ENCODE results near the gene SEMA5A. TPM values are rescaled to one million over a fixed set of nuclear protein-coding genes. Genes with fewer than 3 reads are reported as not detected.

The SEMA5A gene
- total RNA-seq, 1 donor from 2014 or later, result 31.9 TPM

- no peak for DNase-seq (ENCODE audit: low read depth, low spot score)
- peaks cover 3% of the 10 kb centered on the region for H3K27me3 Mint-ChIP-seq (ENCODE audit: low read depth)
Observed at GRCh38 chr5:9545136-9545991, 511 bp downstream of the SEMA5A start.

GRCh38 chr5:9544502-9545135, 1.3 kb downstream of the SEMA5A start:
- TF ChIP-seq CTCF (conservative IDR thresholded peaks at IDR 0.05), result peak; percentile 93
- peak; percentile 97 for DNase-seq (ENCODE audit: low read depth, low spot score)
- H3K27ac Mint-ChIP-seq (ENCODE audit: unreplicated experiment), result peak overlapping the region; percentile 28
- H3K4me1 Mint-ChIP-seq, result peaks cover 38% of the 10 kb centered on the region
- H3K27me3 Mint-ChIP-seq (ENCODE audit: low read depth), result peaks cover 3% of the 10 kb centered on the region
- H3K4me3 Mint-ChIP-seq, result peak overlapping the region; percentile 91
- no peaks in the 10 kb centered on the region for H3K9me3 Mint-ChIP-seq
- no peaks in the 10 kb centered on the region for H3K36me3 Mint-ChIP-seq (ENCODE audit: low read depth)

More at GRCh38 chr5:9545136-9545991, 511 bp downstream of the SEMA5A start:
- no peaks in the 10 kb centered on the region for H3K36me3 Mint-ChIP-seq (ENCODE audit: low read depth)
- H3K27ac Mint-ChIP-seq (ENCODE audit: unreplicated experiment), result no peak overlapping the region
- peak overlapping the region; percentile 91 for H3K4me3 Mint-ChIP-seq
- no peak for TF ChIP-seq CTCF (conservative IDR thresholded peaks at IDR 0.05)
- H3K9me3 Mint-ChIP-seq, result no peaks in the 10 kb centered on the region
- H3K4me1 Mint-ChIP-seq, result peaks cover 38% of the 10 kb centered on the region

DNA sequence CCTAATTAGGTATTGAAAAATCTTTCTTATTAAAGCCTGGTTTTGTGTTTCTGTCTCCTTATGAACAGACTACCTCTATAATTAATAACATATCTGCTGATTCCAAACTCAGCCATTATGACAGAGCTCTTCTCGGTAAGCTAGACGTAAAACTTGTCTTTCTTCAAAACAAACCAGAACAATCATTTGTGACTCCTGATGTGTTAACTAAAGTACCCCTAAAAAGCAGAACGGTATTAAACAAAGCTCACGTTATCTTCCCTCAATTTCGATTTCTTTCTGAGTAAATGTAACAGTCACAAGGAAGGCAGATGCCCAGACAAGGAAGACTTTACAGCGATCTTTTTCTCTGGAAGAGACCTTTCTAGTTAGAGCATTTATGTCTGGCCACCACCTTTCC, 1.8 kb downstream of the SEMA5A start:
- peak overlapping the region; percentile 91 for H3K4me3 Mint-ChIP-seq
- H3K27ac Mint-ChIP-seq (ENCODE audit: unreplicated experiment), result peak overlapping the region; percentile 28

DNA sequence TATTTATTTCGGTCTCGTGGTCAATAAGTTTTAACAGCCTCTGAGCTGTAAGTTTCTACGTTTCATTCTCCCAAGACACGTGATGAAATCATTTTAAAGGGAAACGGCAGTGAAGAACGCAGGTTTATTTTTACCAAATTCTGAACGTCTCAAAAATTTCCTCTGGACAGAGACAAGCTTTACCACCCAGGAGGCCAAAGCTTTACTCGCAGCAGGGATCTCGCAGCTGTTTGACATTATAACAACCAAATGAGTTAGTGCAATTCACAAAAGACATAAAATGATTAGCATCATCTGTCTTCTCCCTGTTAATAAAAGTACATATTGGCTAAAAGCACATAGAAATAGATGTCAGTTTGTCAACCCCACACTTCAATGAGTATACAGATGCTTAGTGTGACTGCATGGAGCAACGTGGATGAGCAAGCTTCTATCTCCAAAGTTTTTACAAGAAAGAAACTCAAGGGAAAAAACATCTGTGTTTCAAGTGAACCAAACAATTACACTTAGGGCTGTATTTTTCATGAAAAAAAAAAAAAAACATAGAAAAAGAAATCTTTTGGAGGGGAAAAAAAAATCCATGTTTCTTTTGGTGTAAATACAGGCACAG, 2.5 kb downstream of the SEMA5A start:
- H3K4me3 Mint-ChIP-seq, result peak overlapping the region; percentile 91
- H3K9me3 Mint-ChIP-seq, result no peaks in the 10 kb centered on the region
- H3K27ac Mint-ChIP-seq (ENCODE audit: unreplicated experiment), result no peak overlapping the region
- H3K27me3 Mint-ChIP-seq (ENCODE audit: low read depth), result peaks cover 3% of the 10 kb centered on the region
- TF ChIP-seq CTCF (conservative IDR thresholded peaks at IDR 0.05), result no peak
- H3K36me3 Mint-ChIP-seq (ENCODE audit: low read depth), result no peaks in the 10 kb centered on the region
- DNase-seq (ENCODE audit: low read depth, low spot score), result no peak
- peaks cover 38% of the 10 kb centered on the region for H3K4me1 Mint-ChIP-seq

More for the DNA sequence above, 1.8 kb downstream of the SEMA5A start:
- Mint-ChIP-seq H3K4me1 (peaks cover 38% of the 10 kb centered on the region), H3K36me3 (ENCODE audit: low read depth) (no peaks in the 10 kb centered on the region), H3K27me3 (ENCODE audit: low read depth) (peaks cover 3% of the 10 kb centered on the region), H3K9me3 (no peaks in the 10 kb centered on the region)
- DNase-seq (ENCODE audit: low read depth, low spot score), result no peak
- TF ChIP-seq CTCF (conservative IDR thresholded peaks at IDR 0.05), result no peak

DNA sequence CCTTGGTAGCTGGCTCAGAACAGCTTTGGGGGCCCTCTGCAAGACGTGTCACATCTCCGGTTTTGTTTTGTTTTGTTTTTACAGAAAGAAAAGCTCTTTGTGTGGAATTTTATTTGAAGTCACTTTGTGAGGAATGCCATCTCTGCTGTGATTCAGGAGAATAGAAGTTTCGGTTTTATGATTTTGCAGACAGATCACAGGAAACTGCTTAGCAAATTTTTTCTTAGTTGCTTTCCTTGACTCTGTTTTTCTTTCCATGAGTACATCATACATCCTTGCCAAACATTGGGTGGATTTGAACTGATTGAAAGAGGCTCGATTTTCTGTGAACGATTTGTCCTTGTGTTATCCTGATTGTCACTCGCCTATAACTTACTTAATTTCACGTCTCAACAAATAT, 5.1 kb downstream of the SEMA5A start:
- Mint-ChIP-seq H3K27me3 (ENCODE audit: low read depth) (no peaks in the 10 kb centered on the region), H3K4me3 (no peak overlapping the region), H3K9me3 (no peaks in the 10 kb centered on the region), H3K4me1 (peaks cover 26% of the 10 kb centered on the region), H3K36me3 (ENCODE audit: low read depth) (no peaks in the 10 kb centered on the region), H3K27ac (ENCODE audit: unreplicated experiment) (no peak overlapping the region)
- no peak for DNase-seq (ENCODE audit: low read depth, low spot score)
- no peak for TF ChIP-seq CTCF (conservative IDR thresholded peaks at IDR 0.05)

All from neural crest cell (in vitro differentiated cells).